Measurements from ENCODE around the gene PYGO1. TPM values are rescaled to one million over a fixed set of nuclear protein-coding genes. Genes with fewer than 3 reads are reported as not detected.

PYGO1 gene
- total RNA-seq, 2 experiments from 2014 or later = not detected

- Histone ChIP-seq H3K4me2 (ENCODE audit: low read length) (no peak overlapping the region), H2AFZ (ENCODE audit: low read length) (no peak overlapping the region), H4K20me1 (ENCODE audit: insufficient read depth, low read length) (no peaks in the 10 kb centered on the region), H3K4me3 (ENCODE audit: low read depth, low read length, poor library complexity, severe bottlenecking) (no peak overlapping the region), H3K36me3 (ENCODE audit: insufficient read depth, low read length) (no peaks in the 10 kb centered on the region), H3K27ac (ENCODE audit: low read depth, low read length, poor library complexity, severe bottlenecking) (no peak overlapping the region), H3K79me2 (ENCODE audit: insufficient read depth, low read depth, low read length) (no peaks in the 10 kb centered on the region), H3K4me1 (ENCODE audit: insufficient read depth, low read length, poor library complexity, severe bottlenecking) (no peaks in the 10 kb centered on the region), H3K9me2 (ENCODE audit: insufficient read depth, low read length) (no peaks in the 10 kb centered on the region), H3K9me3 (ENCODE audit: low read length) (no peaks in the 10 kb centered on the region)
- intact Hi-C loops (cut with micrococcal nuclease; ENCODE audit: unreplicated experiment) = no loop called here
- TF ChIP-seq CTCF (conservative IDR thresholded peaks at IDR 0.05; ENCODE audit: low read length) (no peak), EZH2phosphoT487 (IDR thresholded peaks at IDR 0.05; ENCODE audit: borderline replicate concordance, low read depth, low read length) (no peak)
- no TSS peak for BruUV-seq (replicated peaks)
- POLR2A ChIA-PET = interaction anchor here (0.6 kb wide), 1 partner anchor 1980 kb away, joined by 3 read pairs; no protein-coding TSS in a partner anchor
- CTCF ChIA-PET (ENCODE audit: unreplicated experiment) = no interaction called here
- DNase-seq (ENCODE audit: low spot score) = no peak
These were observed 14.0 kb downstream of the PYGO1 start for GRCh38 chr15:55574096-55574495.

- CTCF ChIA-PET (ENCODE audit: unreplicated experiment) = no interaction called here
- POLR2A ChIA-PET = interaction anchor here (0.6 kb wide), 2 partner anchors 353 to 1980 kb away, joined by 3 read pairs; no protein-coding TSS in a partner anchor
- no peak for DNase-seq (ENCODE audit: low spot score)
These were observed 14.9 kb downstream of the PYGO1 start for GRCh38 chr15:55573224-55573623.

More at GRCh38 chr15:55573224-55573623, 14.9 kb downstream of the PYGO1 start:
- H3K9me2 ChIP-seq (ENCODE audit: insufficient read depth, low read length) = no peaks in the 10 kb centered on the region
- intact Hi-C loops (cut with micrococcal nuclease; ENCODE audit: unreplicated experiment) = no loop called here
- no peak overlapping the region for H2AFZ ChIP-seq (ENCODE audit: low read length)
- TF ChIP-seq CTCF (conservative IDR thresholded peaks at IDR 0.05; ENCODE audit: low read length) (no peak), EZH2phosphoT487 (IDR thresholded peaks at IDR 0.05; ENCODE audit: borderline replicate concordance, low read depth, low read length) (no peak)
- no TSS peak for BruUV-seq (replicated peaks)
- H3K79me2 ChIP-seq (ENCODE audit: insufficient read depth, low read depth, low read length) = no peaks in the 10 kb centered on the region
- no peaks in the 10 kb centered on the region for H3K36me3 ChIP-seq (ENCODE audit: insufficient read depth, low read length)
- H3K9me3 ChIP-seq (ENCODE audit: low read length) = no peaks in the 10 kb centered on the region
- no peak overlapping the region for H3K27ac ChIP-seq (ENCODE audit: low read depth, low read length, poor library complexity, severe bottlenecking)
- no peak overlapping the region for H3K4me3 ChIP-seq (ENCODE audit: low read depth, low read length, poor library complexity, severe bottlenecking)
- H3K4me1 ChIP-seq (ENCODE audit: insufficient read depth, low read length, poor library complexity, severe bottlenecking) = no peaks in the 10 kb centered on the region
- H3K4me2 ChIP-seq (ENCODE audit: low read length) = no peak overlapping the region
- H4K20me1 ChIP-seq (ENCODE audit: insufficient read depth, low read length) = no peaks in the 10 kb centered on the region

Measured in OCI-LY7 (cell line).